Endodermal cell (in vitro differentiated cells): ENCODE results near the gene FUBP3. TPM values are rescaled to one million over a fixed set of nuclear protein-coding genes. Genes with fewer than 3 reads are reported as not detected.
A peak's percentile ranks its signal among the peaks of the same experiment; 100 is the strongest.

Source experiments
- DNase-seq: peaks from one replicate; pipeline ENCODE4 v3.0.0-alpha.2; 2017
- H3K27ac ChIP-seq: 2 replicates; pipeline ENCODE4 v1.5.1; 2013; ENCODE audit warnings: mild to moderate bottlenecking, low read depth, low read length, moderate library complexity
- H3K27me3 ChIP-seq: 2 replicates; pipeline ENCODE4 v1.6.1; 2013; ENCODE audit warnings: mild to moderate bottlenecking, low read length, moderate library complexity; ENCODE audit not compliant: insufficient read depth, control insufficient read depth, poor library complexity, severe bottlenecking
- H3K36me3 ChIP-seq: 2 replicates; pipeline ENCODE4 v1.7.0; 2013; ENCODE audit warnings: mild to moderate bottlenecking, low read length, moderate library complexity; ENCODE audit not compliant: control insufficient read depth, insufficient read depth
- H3K4me1 ChIP-seq: one replicate; pipeline ENCODE4 v1.7.0; 2013; ENCODE audit warnings: low read length; ENCODE audit not compliant: control insufficient read depth, insufficient read depth
- H3K4me3 ChIP-seq: 2 replicates; pipeline ENCODE4 v1.5.1; 2013; ENCODE audit warnings: mild to moderate bottlenecking, low read length, moderate library complexity
- H3K9ac ChIP-seq: 2 replicates; pipeline ENCODE4 v1.6.1; 2013; ENCODE audit warnings: mild to moderate bottlenecking, low read length, moderate library complexity; ENCODE audit not compliant: poor library complexity, severe bottlenecking; ENCODE audit errors: extremely low read depth
- H3K9me3 ChIP-seq: 2 replicates; pipeline ENCODE4 v1.6.1; 2013; ENCODE audit warnings: mild to moderate bottlenecking, low read length, moderate library complexity; ENCODE audit not compliant: control insufficient read depth
- H3K27ac Mint-ChIP-seq: 2 replicates; pipeline ENCODE4 v1.8.0; 2020; ENCODE audit warnings: mixed read lengths
- H3K27me3 Mint-ChIP-seq: 2 replicates; pipeline ENCODE4 v1.8.0; 2021; ENCODE audit warnings: mild to moderate bottlenecking, mixed read lengths; ENCODE audit not compliant: insufficient read depth
- H3K36me3 Mint-ChIP-seq: 2 replicates; pipeline ENCODE4 v1.8.0; 2020; ENCODE audit warnings: low read depth, mixed read lengths
- H3K4me1 Mint-ChIP-seq: 2 replicates; pipeline ENCODE4 v1.8.0; 2020; ENCODE audit warnings: mixed read lengths
- H3K4me3 Mint-ChIP-seq: 2 replicates; pipeline ENCODE4 v1.8.0; 2020; ENCODE audit warnings: mild to moderate bottlenecking, moderate library complexity, mixed read lengths
- H3K9me3 Mint-ChIP-seq: 2 replicates; pipeline ENCODE4 v1.8.0; 2020; ENCODE audit warnings: mild to moderate bottlenecking, mixed read lengths
- CTCF ChIP-seq: fragments of 200-600 bp; sonication (generic); conservative IDR thresholded peaks from 2 replicates; pipeline ENCODE4 v1.5.0; 2021; ENCODE audit warnings: antibody characterized with exemption, mild to moderate bottlenecking
- WGBS, 2 experiments: methylation state at CpG; one replicate each; pipeline versions ENCODE4 v1.1.5 to v1.1.7; 2013; ENCODE audit warnings: missing lambda C conversion rate in 2 of 2, mixed read lengths in 1 of 2; ENCODE audit not compliant: insufficient coverage in 1 of 2, insufficient read length in 1 of 2; 5-methylcytosine and 5-hydroxymethylcytosine counted together
- total RNA-seq, 2 donors: library from RNA; stranded (reverse); fragmentation: NEBNext Ultra II Directional in 1 of 2; extraction: Animal tissue kit (Norgen Biotek cat#: 25700) in 1 of 2; gene quantifications; 2 replicates in 1 of 2; 3 replicates in 1 of 2; pipeline ENCODE4 v1.2.1, GENCODE V29; 2021

FUBP3 gene
- total RNA-seq, 2 donors from 2014 or later = 74.3 to 76.3 TPM

- Mint-ChIP-seq H3K4me3 (no peak overlapping the region), H3K27me3 (no peaks in the 10 kb centered on the region), H3K27ac (no peak overlapping the region), H3K4me1 (no peaks in the 10 kb centered on the region), H3K36me3 (peaks cover 14% of the 10 kb centered on the region), H3K9me3 (no peaks in the 10 kb centered on the region)
- DNase-seq = no peak
- no peaks in the 10 kb centered on the region for H3K9me3 ChIP-seq
- TF ChIP-seq CTCF = no peak
- H3K36me3 ChIP-seq = peaks cover 25% of the 10 kb centered on the region
- H3K27ac ChIP-seq = no peak overlapping the region
- no peaks in the 10 kb centered on the region for H3K4me1 ChIP-seq
- no peak overlapping the region for H3K9ac ChIP-seq
- H3K27me3 ChIP-seq = no peaks in the 10 kb centered on the region
- H3K4me3 ChIP-seq = no peak overlapping the region
- WGBS, 2 experiments = 94 to 95% methylated on average over 10 to 17 of the region's 17 CpGs
Observed at GRCh38 chr9:130639866-130640555, 60.6 kb downstream of the FUBP3 start.

- no peak overlapping the region for H3K4me3 ChIP-seq
Observed at GRCh38 chr9:130640681-130641080, 61.3 kb downstream of the FUBP3 start.

GRCh38 chr9:130642926-130643325 lies 63.5 kb downstream of the FUBP3 start:
- Mint-ChIP-seq H3K36me3 (peaks cover 4% of the 10 kb centered on the region), H3K9me3 (peaks cover 5% of the 10 kb centered on the region), H3K27me3 (peaks cover 5% of the 10 kb centered on the region), H3K27ac (no peak overlapping the region), H3K4me3 (no peak overlapping the region), H3K4me1 (no peaks in the 10 kb centered on the region)
- H3K36me3 ChIP-seq = peaks cover 4% of the 10 kb centered on the region
- DNase-seq = no peak
- H3K4me1 ChIP-seq = no peaks in the 10 kb centered on the region
- TF ChIP-seq CTCF = no peak
- WGBS, 2 experiments = 90 to 96% methylated on average over 6 to 8 of the region's 8 CpGs
- H3K4me3 ChIP-seq = no peak overlapping the region
- no peak overlapping the region for H3K27ac ChIP-seq
- H3K9me3 ChIP-seq = no peaks in the 10 kb centered on the region
- no peaks in the 10 kb centered on the region for H3K27me3 ChIP-seq
- no peak overlapping the region for H3K9ac ChIP-seq

More at GRCh38 chr9:130640681-130641080, 61.3 kb downstream of the FUBP3 start:
- Mint-ChIP-seq H3K27me3 (no peaks in the 10 kb centered on the region), H3K9me3 (no peaks in the 10 kb centered on the region), H3K36me3 (peaks cover 10% of the 10 kb centered on the region), H3K4me3 (no peak overlapping the region), H3K27ac (no peak overlapping the region), H3K4me1 (no peaks in the 10 kb centered on the region)
- H3K27me3 ChIP-seq = no peaks in the 10 kb centered on the region
- H3K27ac ChIP-seq = no peak overlapping the region
- DNase-seq = peak; percentile 76
- WGBS, 2 experiments = 80 to 89% methylated on average over 7 of the region's 7 CpGs
- H3K36me3 ChIP-seq = peaks cover 21% of the 10 kb centered on the region
- peak; percentile 69 for TF ChIP-seq CTCF
- H3K4me1 ChIP-seq = no peaks in the 10 kb centered on the region
- no peak overlapping the region for H3K9ac ChIP-seq
- no peaks in the 10 kb centered on the region for H3K9me3 ChIP-seq
